Activated effector memory CD4-positive, alpha-beta T cell treated with anti-CD3 and anti-CD28 coated beads, Interleukin-2, amount 50 U/mL, for 16 hours (primary cell): ENCODE results near the gene EN2.
"Not testable (repeated sequence)": the region's sequence is repeated elsewhere in the genome, so short reads cannot be mapped to it uniquely, and the experiment has no call there.

ENCODE experiments used
- DNase-seq: peaks from one replicate; pipeline ENCODE4 v3.0.0-alpha.2; 2020

The EN2 gene

GRCh38 chr7:155426543-155427410, 31.2 kb upstream of the EN2 start:
- no peak for DNase-seq

- DNase-seq = no peak
Measured at GRCh38 chr7:155427411-155428038, 30.4 kb upstream of the EN2 start.

- no peak for DNase-seq
Measured at GRCh38 chr7:155428171-155428834, 29.6 kb upstream of the EN2 start.

- DNase-seq = no peak
Measured at GRCh38 chr7:155429651-155430050, 28.3 kb upstream of the EN2 start.

- DNase-seq = no peak
Measured at GRCh38 chr7:155430606-155431005, 27.3 kb upstream of the EN2 start.

GRCh38 chr7:155431231-155431630, 26.7 kb upstream of the EN2 start:
- no peak for DNase-seq

GRCh38 chr7:155431711-155432110, 26.2 kb upstream of the EN2 start:
- DNase-seq = no peak

GRCh38 chr7:155435110-155435509, 22.8 kb upstream of the EN2 start:
- DNase-seq = no peak

GRCh38 chr7:155437836-155438235, 20.1 kb upstream of the EN2 start:
- DNase-seq = no peak

GRCh38 chr7:155438777-155439176, 19.2 kb upstream of the EN2 start:
- DNase-seq = no peak

- DNase-seq = no peak
Measured at GRCh38 chr7:155439311-155440017, 18.5 kb upstream of the EN2 start.

- no peak for DNase-seq
Measured at GRCh38 chr7:155440018-155440410, 17.9 kb upstream of the EN2 start.

- DNase-seq = no peak
Measured at GRCh38 chr7:155441856-155442255, 16.1 kb upstream of the EN2 start.

- no peak for DNase-seq
Measured at GRCh38 chr7:155444746-155445145, 13.2 kb upstream of the EN2 start.

GRCh38 chr7:155445606-155446005, 12.3 kb upstream of the EN2 start:
- DNase-seq = not testable (repeated sequence)

GRCh38 chr7:155447603-155448002, 10.3 kb upstream of the EN2 start:
- no peak for DNase-seq

GRCh38 chr7:155448632-155449007, 9.3 kb upstream of the EN2 start:
- DNase-seq = no peak

- DNase-seq = no peak
Measured at GRCh38 chr7:155449008-155449868, 8.7 kb upstream of the EN2 start.

- no peak for DNase-seq
Measured at GRCh38 chr7:155449869-155450557, 7.9 kb upstream of the EN2 start.

GRCh38 chr7:155450558-155450969, 7.4 kb upstream of the EN2 start:
- DNase-seq = no peak

GRCh38 chr7:155450970-155451801, 6.7 kb upstream of the EN2 start:
- DNase-seq = no peak
